Muscle layer of colon (tissue), 2 donors: ENCODE results near the gene RNF149.
"Not testable (repeated sequence)": the region's sequence is repeated elsewhere in the genome, so short reads cannot be mapped to it uniquely, and the experiment has no call there.

Experiments
- H3K27ac ChIP-seq: one replicate; pipeline ENCODE4 v1.7.0; 2013; ENCODE audit warnings: low read depth, mild to moderate bottlenecking, low read length, moderate library complexity
- H3K27me3 ChIP-seq, 2 donors: one replicate each; pipeline ENCODE4 v1.7.0; 2013; ENCODE audit warnings: low read length in 2 of 2, mild to moderate bottlenecking in 2 of 2; ENCODE audit not compliant: insufficient read depth in 2 of 2, control insufficient read depth in 1 of 2
- H3K36me3 ChIP-seq: one replicate; pipeline ENCODE4 v1.7.0; 2013; ENCODE audit warnings: mild to moderate bottlenecking, low read length; ENCODE audit not compliant: insufficient read depth
- H3K4me1 ChIP-seq: one replicate; pipeline ENCODE4 v1.7.0; 2013; ENCODE audit warnings: mild to moderate bottlenecking, low read length; ENCODE audit not compliant: insufficient read depth
- H3K4me3 ChIP-seq, 2 donors: one replicate each; pipeline ENCODE4 v1.7.0; 2013; ENCODE audit warnings: low read length in 2 of 2, low read depth in 1 of 2, mild to moderate bottlenecking in 1 of 2, moderate library complexity in 1 of 2
- H3K9ac ChIP-seq: one replicate; pipeline ENCODE4 v1.7.0; 2013; ENCODE audit warnings: low read length
- H3K9me3 ChIP-seq: one replicate; pipeline ENCODE4 v1.7.0; 2013; ENCODE audit warnings: mild to moderate bottlenecking, low read length
- donor health status: abdominal sarcoma.
- donor health status: Adenocarcinoma of cecum.

The RNF149 gene

DNA sequence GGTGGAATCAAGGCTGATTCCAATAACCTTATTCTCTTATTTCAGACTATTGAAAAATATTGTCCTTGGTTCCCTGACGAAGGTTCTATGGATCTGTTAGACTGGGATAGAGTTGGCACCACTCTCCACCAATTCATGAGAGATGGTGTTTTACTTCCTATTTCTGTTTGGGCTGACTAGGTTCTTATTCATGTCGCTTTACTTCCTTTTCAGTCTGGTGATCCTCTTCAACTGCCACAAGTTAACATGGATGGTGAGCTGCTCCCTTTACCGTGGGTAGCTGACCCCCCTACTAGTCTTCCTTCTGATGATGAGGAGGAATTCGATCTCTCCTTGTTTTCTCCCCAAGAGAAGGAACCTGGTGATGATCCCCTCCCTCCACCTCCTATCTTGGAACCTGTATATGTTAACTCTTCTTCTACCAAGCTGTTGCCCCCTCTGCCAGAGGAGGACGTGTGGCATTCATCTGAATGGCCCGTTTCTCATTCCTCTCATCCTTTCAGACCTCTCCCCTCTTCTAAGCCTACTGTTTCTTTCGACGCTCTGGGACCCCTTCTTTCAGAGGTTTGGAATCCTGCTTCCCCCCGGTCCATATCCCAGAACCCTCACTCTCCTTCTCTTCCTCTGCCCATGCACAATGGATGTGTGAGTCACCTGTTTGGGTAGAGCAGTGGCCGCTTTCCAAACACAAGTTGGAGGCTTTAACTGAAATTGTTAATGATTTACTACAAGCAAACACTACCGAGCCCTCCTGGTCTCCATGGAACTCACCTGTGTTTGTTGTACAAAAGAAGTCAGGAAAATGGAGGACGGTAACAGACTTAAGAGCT lies 69.4 kb downstream of the RNF149 start:
- Histone ChIP-seq H3K9ac (no peak overlapping the region), H3K4me3 (no peak overlapping the region), H3K4me1 (no peaks in the 10 kb centered on the region), H3K36me3 (no peaks in the 10 kb centered on the region), H3K27ac (no peak overlapping the region), H3K27me3 (no peaks in the 10 kb centered on the region), H3K9me3 (no peaks in the 10 kb centered on the region)

DNA sequence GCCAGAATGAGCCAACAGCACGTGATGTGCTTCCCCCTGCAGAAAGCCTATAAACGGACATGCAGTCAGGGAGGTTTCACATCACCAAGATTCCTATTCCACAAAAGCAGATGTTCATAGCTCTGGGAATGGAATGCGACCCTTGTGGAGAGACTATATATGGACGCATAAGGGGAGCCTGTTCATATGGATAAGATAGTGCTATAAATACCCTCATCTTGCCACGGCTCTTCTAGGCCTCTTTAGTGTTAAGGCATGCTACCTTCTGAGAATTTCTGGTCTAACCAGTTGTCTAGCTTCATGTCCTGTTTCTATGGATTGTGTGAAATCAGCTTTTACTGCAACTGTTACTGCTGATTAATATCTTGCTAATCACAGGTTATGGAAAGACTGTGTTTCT lies 70.6 kb downstream of the RNF149 start:
- H3K36me3 ChIP-seq, H3K27ac ChIP-seq, H3K9me3 ChIP-seq, H3K4me1 ChIP-seq, H3K27me3 ChIP-seq, H3K9ac ChIP-seq, H3K4me3 ChIP-seq: not testable (repeated sequence)

DNA sequence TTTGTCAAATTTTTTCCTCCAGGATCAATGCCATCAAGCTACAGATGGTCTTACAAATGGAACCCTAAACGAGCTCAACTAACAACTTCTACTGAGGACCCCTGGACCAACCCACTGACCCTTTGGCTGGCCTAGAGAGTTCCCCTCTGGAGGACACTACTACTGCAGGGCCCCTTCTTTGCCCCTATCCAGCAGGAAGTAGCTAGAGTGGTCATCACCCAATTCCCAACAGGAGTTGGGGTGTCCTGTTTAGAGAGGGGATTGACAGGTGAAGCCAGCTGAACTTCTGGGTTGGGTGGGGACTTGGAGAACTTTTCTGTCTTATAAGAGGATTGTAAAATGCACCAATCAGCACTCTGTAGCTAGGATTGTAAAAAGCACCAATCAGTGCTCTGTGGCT lies 72.5 kb downstream of the RNF149 start:
- H3K4me1 ChIP-seq, H3K4me3 ChIP-seq, H3K36me3 ChIP-seq, H3K9ac ChIP-seq, H3K27me3 ChIP-seq, H3K9me3 ChIP-seq, H3K27ac ChIP-seq: not testable (repeated sequence)

GRCh38 chr2:101234169-101234938 lies 74.1 kb downstream of the RNF149 start:
- Histone ChIP-seq H3K4me1 (no peaks in the 10 kb centered on the region), H3K9me3 (no peaks in the 10 kb centered on the region), H3K9ac (no peak overlapping the region), H3K4me3 (no peak overlapping the region), H3K36me3 (no peaks in the 10 kb centered on the region), H3K27ac (no peak overlapping the region), H3K27me3 (no peaks in the 10 kb centered on the region)

- Histone ChIP-seq H3K9me3 (no peaks in the 10 kb centered on the region), H3K4me3 (no peak overlapping the region), H3K27me3 (no peaks in the 10 kb centered on the region), H3K4me1 (no peaks in the 10 kb centered on the region), H3K27ac (no peak overlapping the region), H3K9ac (no peak overlapping the region), H3K36me3 (no peaks in the 10 kb centered on the region)
Observed at GRCh38 chr2:101232770-101233169, 75.7 kb downstream of the RNF149 start.

DNA sequence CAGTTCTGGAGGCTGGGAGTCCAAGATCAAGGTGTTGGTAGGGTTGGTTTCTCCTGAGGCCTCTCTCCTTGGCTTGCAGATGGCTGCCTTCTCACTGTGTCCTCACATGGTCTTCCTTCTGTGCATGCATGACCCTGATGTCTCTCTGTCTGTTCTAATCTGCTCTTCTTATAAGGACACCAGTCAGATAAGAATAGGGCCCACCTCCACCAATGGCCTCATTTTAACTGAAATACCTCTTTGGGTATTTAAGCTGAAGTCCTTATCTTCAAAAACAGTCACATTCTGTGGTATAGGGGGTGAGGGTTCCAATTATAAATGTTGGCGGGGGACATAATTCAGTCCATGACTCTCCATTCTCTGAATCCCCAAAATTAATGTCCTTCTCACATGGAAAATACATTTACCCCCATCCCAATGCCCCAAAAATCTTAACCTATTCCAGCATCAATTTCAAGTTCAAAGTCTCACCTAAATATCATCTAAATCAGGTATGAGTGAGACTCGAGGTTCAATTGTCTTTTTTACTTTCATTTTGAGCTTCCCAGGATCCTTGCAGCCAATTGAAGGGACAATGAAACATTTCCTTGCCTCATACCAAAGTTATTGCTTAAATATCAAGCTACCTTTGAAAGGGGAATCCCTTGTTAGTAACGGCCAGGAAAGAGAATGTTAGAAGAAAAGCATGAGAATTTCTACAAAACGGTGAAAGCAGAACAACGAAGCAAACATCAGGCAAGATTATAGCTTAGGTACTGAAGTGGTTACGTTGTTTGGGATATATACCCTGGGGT lies 76.4 kb downstream of the RNF149 start:
- H3K4me1 ChIP-seq = no peaks in the 10 kb centered on the region
- no peak overlapping the region for H3K9ac ChIP-seq
- no peak overlapping the region for H3K4me3 ChIP-seq
- no peaks in the 10 kb centered on the region for H3K27me3 ChIP-seq
- no peak overlapping the region for H3K27ac ChIP-seq
- no peaks in the 10 kb centered on the region for H3K9me3 ChIP-seq
- H3K36me3 ChIP-seq = no peaks in the 10 kb centered on the region

DNA sequence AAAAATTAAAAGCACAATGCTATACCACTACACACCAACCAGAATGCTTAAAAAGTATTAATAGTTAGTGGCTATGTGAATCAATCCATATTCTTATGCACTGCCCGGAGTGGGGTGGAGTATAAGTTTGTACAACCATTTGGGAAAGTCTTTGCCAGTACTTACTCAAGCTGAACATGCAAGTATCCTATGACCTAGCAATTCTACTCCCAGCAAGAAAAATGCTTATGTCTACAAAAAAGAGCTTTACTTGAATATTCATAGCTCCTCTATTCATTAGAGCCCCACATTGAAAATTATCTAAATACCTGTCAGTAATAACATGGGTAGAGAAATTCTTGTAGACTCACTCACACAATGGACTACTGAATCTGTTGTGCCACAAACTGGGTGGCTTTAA lies 77.3 kb downstream of the RNF149 start:
- Histone ChIP-seq H3K27me3 (no peaks in the 10 kb centered on the region), H3K36me3 (no peaks in the 10 kb centered on the region), H3K4me1 (no peaks in the 10 kb centered on the region), H3K27ac (no peak overlapping the region), H3K9ac (no peak overlapping the region), H3K9me3 (no peaks in the 10 kb centered on the region), H3K4me3 (no peak overlapping the region)

- H3K36me3 ChIP-seq = no peaks in the 10 kb centered on the region
- no peaks in the 10 kb centered on the region for H3K4me1 ChIP-seq
- no peaks in the 10 kb centered on the region for H3K27me3 ChIP-seq
- no peak overlapping the region for H3K27ac ChIP-seq
- no peak overlapping the region for H3K9ac ChIP-seq
- H3K9me3 ChIP-seq = no peaks in the 10 kb centered on the region
- no peak overlapping the region for H3K4me3 ChIP-seq
Observed at GRCh38 chr2:101230541-101231001, 77.9 kb downstream of the RNF149 start.
